ENCODE measurements around the gene TMEM145. TPM values are rescaled to one million over a fixed set of nuclear protein-coding genes. Genes with fewer than 3 reads are reported as not detected.
A peak's percentile ranks its signal among the peaks of the same experiment; 100 is the strongest.

Gene TMEM145
- total and polyA plus RNA-seq, 9 of the 15 experiments (the other 6 are each of a cell fraction or from before 2014, with no cell fraction given): 0.80 to 5.5 (median 1.9) TPM; not detected in 3

DNA sequence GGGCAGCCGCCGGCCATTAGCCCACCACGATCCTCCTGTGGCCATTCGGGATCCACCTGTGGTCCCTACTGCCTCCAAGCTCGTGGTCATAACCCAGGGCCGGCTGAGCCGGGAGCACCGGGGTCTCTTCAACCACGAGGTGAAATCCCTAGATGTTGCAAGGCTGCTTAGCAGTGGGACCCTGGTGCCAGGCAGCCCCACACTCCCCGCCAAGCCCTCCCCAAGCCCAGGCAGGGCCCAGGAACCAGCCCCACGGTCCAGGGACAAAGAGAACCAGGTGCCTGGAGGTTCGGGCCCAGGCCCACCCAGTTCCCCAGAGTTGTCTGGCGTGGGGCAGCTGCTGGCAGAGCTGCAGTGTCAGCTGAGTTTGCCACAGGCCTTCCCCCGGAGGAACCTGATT, 3.4 kb upstream of the TMEM145 start:
- H3K4me2 ChIP-seq (ENCODE audit: insufficient read depth, low read length): no peak overlapping the region
- no peaks in the 10 kb centered on the region for H3K36me3 ChIP-seq (ENCODE audit: control insufficient read depth, insufficient read depth, low read length)
- ATAC-seq (no peak), DNase-seq (ENCODE audit: extremely low read depth in 1 of 4, low spot score in 3 of 4) (no peak), FAIRE-seq (no peak)
- H3K79me2 ChIP-seq (ENCODE audit: control insufficient read depth, insufficient read depth, low read length): no peaks in the 10 kb centered on the region
- POLR2A ChIA-PET: no interaction called here
- in situ Hi-C loops (cut with MboI): no loop called here
- TF ChIP-seq ZNF561 (CRISPR knock-in tag; conservative IDR thresholded peaks at IDR 0.05) (no peak), ZSCAN32 (CRISPR knock-in tag; IDR thresholded peaks at IDR 0.05) (no peak)
- TF ChIP-seq, protein P1, sequence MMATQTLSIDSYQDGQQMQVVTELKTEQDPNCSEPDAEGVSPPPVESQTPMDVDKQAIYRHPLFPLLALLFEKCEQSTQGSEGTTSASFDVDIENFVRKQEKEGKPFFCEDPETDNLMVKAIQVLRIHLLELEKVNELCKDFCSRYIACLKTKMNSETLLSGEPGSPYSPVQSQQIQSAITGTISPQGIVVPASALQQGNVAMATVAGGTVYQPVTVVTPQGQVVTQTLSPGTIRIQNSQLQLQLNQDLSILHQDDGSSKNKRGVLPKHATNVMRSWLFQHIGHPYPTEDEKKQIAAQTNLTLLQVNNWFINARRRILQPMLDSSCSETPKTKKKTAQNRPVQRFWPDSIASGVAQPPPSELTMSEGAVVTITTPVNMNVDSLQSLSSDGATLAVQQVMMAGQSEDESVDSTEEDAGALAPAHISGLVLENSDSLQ (IDR thresholded peaks at IDR 0.05): no peak
- peaks cover 7 to 44% of the 10 kb centered on the region in 2 experiments; a peak in 3 of 5 replicates for H3K4me1 ChIP-seq (replicated peaks in 1 of 2; ENCODE audit: control insufficient read depth in 2 of 2, insufficient read depth in 2 of 2, low read length in 2 of 2)
- no peak overlapping the region for H3K4me3 ChIP-seq
- H3K9me1 ChIP-seq (ENCODE audit: control insufficient read depth, insufficient read depth, low read length): no peaks in the 10 kb centered on the region
- no peaks in the 10 kb centered on the region for H3K9me3 ChIP-seq (replicated peaks; ENCODE audit: control insufficient read depth, insufficient read depth, low read depth, low read length)
- H3K27ac ChIP-seq (ENCODE audit: extremely low read depth, low read depth, low read length): no peak overlapping the region
- CTCF ChIA-PET (ENCODE audit: low intra/inter-chr PET ratio): no interaction called here
- H3K27me3 ChIP-seq (ENCODE audit: control insufficient read depth in 2 of 2, insufficient read depth in 2 of 2, low read length in 2 of 2): no peaks in the 10 kb centered on the region
- no peaks in the 10 kb centered on the region for H4K20me1 ChIP-seq (replicated peaks; ENCODE audit: control insufficient read depth, insufficient read depth, low read length)
- no peak overlapping the region for H2AFZ ChIP-seq (ENCODE audit: low read depth, low read length)
- 69% methylated on average over 14 of the region's 14 CpGs for WGBS (ENCODE audit: insufficient coverage, low coverage, missing lambda C conversion rate)
- intact Hi-C loops (cut with micrococcal nuclease): no loop called here
- H3K9ac ChIP-seq (ENCODE audit: insufficient read depth in 1 of 2, low read depth in 2 of 2, low read length in 2 of 2): peak overlapping the region in 1 of 2 experiments; percentile 76; a peak in 2 of 4 replicates
- BruUV-seq (replicated peaks): no TSS peak

GRCh38 chr19:42311657-42312056, 1.5 kb upstream of the TMEM145 start:
- DNase-seq (ENCODE audit: extremely low read depth in 1 of 4, low spot score in 3 of 4) (peak in 2 of 4 experiments; percentile 50 to 57), ATAC-seq (peak; percentile 70), FAIRE-seq (peak; percentile 79)
- H3K27me3 ChIP-seq (ENCODE audit: control insufficient read depth in 2 of 2, insufficient read depth in 2 of 2, low read length in 2 of 2): no peaks in the 10 kb centered on the region
- H3K4me2 ChIP-seq (ENCODE audit: insufficient read depth, low read length): no peak overlapping the region
- no TSS peak for BruUV-seq (replicated peaks)
- H2AFZ ChIP-seq (ENCODE audit: low read depth, low read length): no peak overlapping the region
- intact Hi-C loops (cut with micrococcal nuclease) (no loop called here), in situ Hi-C loops (cut with MboI) (no loop called here)
- H3K4me1 ChIP-seq (replicated peaks in 1 of 2; ENCODE audit: control insufficient read depth in 2 of 2, insufficient read depth in 2 of 2, low read length in 2 of 2): peaks cover 10 to 51% of the 10 kb centered on the region in 2 experiments; a peak in 3 of 5 replicates
- 36% methylated on average over 2 of the region's 2 CpGs for WGBS (ENCODE audit: insufficient coverage, low coverage, missing lambda C conversion rate)
- no peak overlapping the region for H3K27ac ChIP-seq (ENCODE audit: extremely low read depth, low read depth, low read length)
- H3K9ac ChIP-seq (ENCODE audit: insufficient read depth in 1 of 2, low read depth in 2 of 2, low read length in 2 of 2): no peak overlapping the region
- H3K4me3 ChIP-seq: no peak overlapping the region
- no peaks in the 10 kb centered on the region for H4K20me1 ChIP-seq (replicated peaks; ENCODE audit: control insufficient read depth, insufficient read depth, low read length)
- no peaks in the 10 kb centered on the region for H3K79me2 ChIP-seq (ENCODE audit: control insufficient read depth, insufficient read depth, low read length)
- ChIA-PET CTCF (ENCODE audit: low intra/inter-chr PET ratio) (no interaction called here), POLR2A (interaction anchor here (0.6 kb wide), 1 partner anchor 162 kb away, joined by 3 read pairs; no protein-coding TSS in a partner anchor)
- no peaks in the 10 kb centered on the region for H3K9me1 ChIP-seq (ENCODE audit: control insufficient read depth, insufficient read depth, low read length)
- no peaks in the 10 kb centered on the region for H3K9me3 ChIP-seq (replicated peaks; ENCODE audit: control insufficient read depth, insufficient read depth, low read depth, low read length)
- no peaks in the 10 kb centered on the region for H3K36me3 ChIP-seq (ENCODE audit: control insufficient read depth, insufficient read depth, low read length)
- TF ChIP-seq HNRNPLL (IDR thresholded peaks at IDR 0.05; ENCODE audit: low read depth, low read length, poor library complexity, severe bottlenecking) (no peak), XRCC4 (IDR thresholded peaks at IDR 0.05; ENCODE audit: extremely low read depth, insufficient read depth, insufficient read length) (no peak), ZNF165 (CRISPR knock-in tag; IDR thresholded peaks at IDR 0.05; ENCODE audit: borderline replicate concordance) (no peak)

All from K562 (cell line).